HepG2 (cell line): Measurements from ENCODE around the gene ATP8B2. TPM values are rescaled to one million over a fixed set of nuclear protein-coding genes. Genes with fewer than 3 reads are reported as not detected.
A peak's percentile ranks its signal among the peaks of the same experiment; 100 is the strongest.

ENCODE experiments used
- ATAC-seq: fragments of 200-7000 bp; cut with Tn5 transposase; 3 replicates; pipeline ENCODE4 v1.9.1; 2020; ENCODE audit warnings: mild to moderate bottlenecking, moderate library complexity
- BruUV-seq: library from RNA; stranded (reverse); fragments of 400-500 nt; replicated peaks from 2 replicates; lab custom pipeline; 2021; lab: Mats Ljungman, UMichigan
- CTCF ChIA-PET: fragments of 300-600 bp; formaldehyde crosslinking; extraction: SDS; loops from one replicate; lab custom pipeline; 2021; ENCODE audit warnings: low total read pairs, inconsistent platforms, low intra/inter-chr PET ratio; lab: Yijun Ruan, JAX
- POLR2A ChIA-PET: fragments of 350-600 bp; sonication (Branson Sonifier 250); formaldehyde crosslinking; loops from one replicate; lab custom pipeline; 2020; ENCODE audit warnings: antibody characterized with exemption, inconsistent platforms; lab: Yijun Ruan, JAX
- DNase-seq: peaks from one replicate; pipeline ENCODE4 v3.0.0-alpha.2; 2015; ENCODE audit warnings: low spot score
- FAIRE-seq: peaks from 3 replicates; lab custom pipeline; 2011; peaks lifted over from hg19 to GRCh38; lab: Jason Lieb, UNC
- H2AFZ ChIP-seq: one replicate; pipeline ENCODE4 v1.6.1; 2011; ENCODE audit warnings: low read length, inconsistent platforms
- H3K27ac ChIP-seq: fragments of 300-600 bp; 3 replicates; pipeline ENCODE4 v1.8.0; 2011; ENCODE audit warnings: mixed run types, mild to moderate bottlenecking, mixed read lengths, low read length, inconsistent platforms; ENCODE audit not compliant: insufficient read depth; ENCODE audit errors: extremely low read length
- H3K27me3 ChIP-seq, 2 experiments: fragments of 200-600 bp in 1 of 2; 2 replicates in 1 of 2; 3 replicates in 1 of 2; pipeline versions ENCODE4 v1.6.0 to v1.8.0; 2011; ENCODE audit warnings: low read length in 2 of 2, mild to moderate bottlenecking in 2 of 2, moderate library complexity in 2 of 2, inconsistent platforms in 1 of 2; ENCODE audit not compliant: insufficient read depth in 2 of 2, control insufficient read depth in 1 of 2
- H3K36me3 ChIP-seq, 2 experiments: fragments of 200-600 bp in 1 of 2; replicated peaks in 1 of 2; 2 replicates in 1 of 2; 3 replicates in 1 of 2; pipeline versions ENCODE4 v1.5.1 to v1.8.0; 2011; ENCODE audit warnings: low read length in 2 of 2, inconsistent platforms in 1 of 2; ENCODE audit not compliant: insufficient read depth in 2 of 2, control insufficient read depth in 1 of 2
- H3K4me1 ChIP-seq: 2 replicates; pipeline ENCODE4 v1.5.1; 2012; ENCODE audit warnings: low read length, inconsistent platforms; ENCODE audit not compliant: insufficient read depth
- H3K4me2 ChIP-seq: 2 replicates; pipeline ENCODE4 v1.6.0; 2011; ENCODE audit warnings: low read depth, low read length, inconsistent platforms
- H3K4me3 ChIP-seq, 3 experiments: fragments of 200-600 bp in 1 of 3; sonication (generic), shearing (Covaris generic) in 1 of 3; replicated peaks in 1 of 3; 2 replicates each; pipeline ENCODE4 v1.5.1; 2011 to 2016; ENCODE audit warnings: low read length in 3 of 3, inconsistent platforms in 2 of 3, low read depth in 2 of 3, mild to moderate bottlenecking in 2 of 3, control low read depth in 1 of 3, mixed read lengths in 1 of 3; ENCODE audit not compliant: insufficient read depth in 1 of 3
- H3K79me2 ChIP-seq: one replicate; pipeline ENCODE4 v1.6.1; 2011; ENCODE audit warnings: low read length, inconsistent platforms; ENCODE audit not compliant: insufficient read depth
- H3K9ac ChIP-seq: 2 replicates; pipeline ENCODE4 v1.6.0; 2011; ENCODE audit warnings: mild to moderate bottlenecking, low read depth, low read length, inconsistent platforms; ENCODE audit not compliant: insufficient read depth
- H3K9me3 ChIP-seq: 2 replicates; pipeline ENCODE4 v1.5.1; 2012; ENCODE audit warnings: mild to moderate bottlenecking, low read length
- H4K20me1 ChIP-seq: 2 replicates; pipeline ENCODE4 v1.6.0; 2011; ENCODE audit warnings: inconsistent platforms, mild to moderate bottlenecking, low read length, moderate library complexity; ENCODE audit not compliant: insufficient read depth
- EEA1 ChIP-seq: sonication (generic); formaldehyde crosslinking; IDR thresholded peaks from 2 replicates; pipeline ENCODE4 v1.5.1; 2020; ENCODE audit warnings: mild to moderate bottlenecking, missing genetic modification reagents, borderline replicate concordance
- HDAC1 ChIP-seq: sonication (generic); formaldehyde crosslinking; IDR thresholded peaks from 2 replicates; pipeline ENCODE4 v1.5.1; 2020; ENCODE audit warnings: mild to moderate bottlenecking, missing genetic modification reagents
- KDM5B ChIP-seq: sonication (generic); formaldehyde crosslinking; IDR thresholded peaks from 2 replicates; pipeline ENCODE4 v1.4.0; 2020; ENCODE audit warnings: missing genetic modification reagents, mild to moderate bottlenecking, borderline replicate concordance
- NRL ChIP-seq: sonication (generic); formaldehyde crosslinking; IDR thresholded peaks from 2 replicates; pipeline ENCODE4 v1.5.0; 2020; ENCODE audit warnings: missing genetic modification reagents, mild to moderate bottlenecking, moderate library complexity, borderline replicate concordance
- POGK ChIP-seq: sonication (generic); formaldehyde crosslinking; conservative IDR thresholded peaks from 2 replicates; pipeline ENCODE4 v1.8.0; 2022; ENCODE audit warnings: mild to moderate bottlenecking, moderate library complexity, missing genetic modification reagents
- SP4 ChIP-seq: sonication (generic); formaldehyde crosslinking; IDR thresholded peaks from 2 replicates; pipeline ENCODE4 v1.8.1; 2023; ENCODE audit warnings: mild to moderate bottlenecking, missing genetic modification reagents
- TGIF2 ChIP-seq: IDR thresholded peaks from 2 replicates; pipeline ENCODE4 v1.6.1; 2016; ENCODE audit warnings: control low read depth, missing compliant biosample characterization
- THAP11 ChIP-seq: IDR thresholded peaks from 2 replicates; pipeline ENCODE4 v1.6.1; 2016; ENCODE audit warnings: missing biosample characterization, missing genetic modification reagents
- ZNF770 ChIP-seq: sonication (generic); formaldehyde crosslinking; IDR thresholded peaks from 2 replicates; pipeline ENCODE4 v1.5.0; 2020; ENCODE audit warnings: mild to moderate bottlenecking, missing genetic modification reagents
- ZNF776 ChIP-seq: sonication (generic); formaldehyde crosslinking; IDR thresholded peaks from 2 replicates; pipeline ENCODE4 v1.4.0; 2020; ENCODE audit warnings: mild to moderate bottlenecking, missing genetic modification reagents
- ZNF790 ChIP-seq: sonication (generic); formaldehyde crosslinking; IDR thresholded peaks from 2 replicates; pipeline ENCODE4 v1.8.0; 2022; ENCODE audit warnings: missing genetic modification reagents, mild to moderate bottlenecking, borderline replicate concordance
- WGBS: methylation state at CpG from one replicate; pipeline ENCODE4 v1.1.6; 2017; ENCODE audit warnings: low lambda C conversion rate; 5-methylcytosine and 5-hydroxymethylcytosine counted together
- in situ Hi-C: cut with HindIII; loops from 2 replicates; pipeline ENCODE4 v1.10.0; 2017; ENCODE audit warnings: low pct_unique_long_range_greater_than_20kb; ENCODE audit not compliant: extremely low pct_ligation_motif_present
- intact Hi-C: fragments of 100-400 bp; cut with micrococcal nuclease; formaldehyde crosslinking; loops from one replicate; pipeline ENCODE4 v1.10.0; 2022; ENCODE audit not compliant: unreplicated experiment
- polyA plus RNA-seq, 8 experiments: library from polyadenylated mRNA; depleted of rRNA in 3 of 8; stranded (reverse) in 7 of 8; unstranded in 1 of 8; fragments of >200 nt; fragmentation: Illumina TruSeq in 4 of 8; extraction: Trizol in 4 of 8; gene quantifications; 2 replicates each; pipeline versions ENCODE4 v1.2.1 to v1.2.3, GENCODE V29; 2011 to 2016; ENCODE audit warnings: low read depth in 4 of 8, missing spikeins in 1 of 8, mixed read lengths in 1 of 8; ENCODE audit not compliant: insufficient read depth in 1 of 8
- total RNA-seq, 5 experiments: library from RNA; depleted of rRNA; stranded (reverse); fragments of >200 nt; fragmentation: Illumina TruSeq; extraction: Trizol; gene quantifications; 2 replicates each; pipeline ENCODE4 v1.2.3, GENCODE V29; 2016; ENCODE audit warnings: low read depth in 1 of 5

The ATP8B2 gene
- total and polyA plus RNA-seq, 2 of the 13 experiments (the other 11 are each of a cell fraction or from before 2014, with no cell fraction given) = 20.4 to 39.3 TPM

- TF ChIP-seq SP4 (CRISPR knock-in tag) (peak; percentile 49; the same call in 1 of the 2 replicates), ZNF790 (CRISPR knock-in tag) (no peak), HDAC1 (CRISPR knock-in tag) (no peak), EEA1 (CRISPR knock-in tag) (0 out of 2 replicates have a peak, but pooled peaks have one; percentile 2)
- H3K4me1 ChIP-seq = peaks cover 52% of the 10 kb centered on the region
- no peaks in the 10 kb centered on the region for H3K9me3 ChIP-seq
- ATAC-seq = no peak
- H3K4me2 ChIP-seq = peak overlapping the region; percentile 98
- H3K27me3 ChIP-seq = peaks cover 0 to 4% of the 10 kb centered on the region in 2 experiments; a peak in 1 of 5 replicates
- FAIRE-seq = no peak
- intact Hi-C loops = loop anchor here (10.0 kb wide), 2 partner anchors 53 to 93 kb away; partner anchors contain the start of gene IL6R
- CTCF ChIA-PET = no interaction called here
- WGBS = 23% methylated on average over 6 of the region's 9 CpGs
- H2AFZ ChIP-seq = peak overlapping the region; percentile 19
- H4K20me1 ChIP-seq = no peaks in the 10 kb centered on the region
- no peaks in the 10 kb centered on the region for H3K79me2 ChIP-seq
- BruUV-seq = no TSS peak
- no peak for DNase-seq
- POLR2A ChIA-PET = interaction anchor here (1.1 to 3.2 kb wide), 4 partner anchors 18 to 67 kb away, joined by 3 to 21 read pairs (median 8); no protein-coding TSS in a partner anchor
- H3K4me3 ChIP-seq = peak overlapping the region; percentile 52 to 75 (median 55); a peak in 5 of 6 replicates
- no peak overlapping the region for H3K9ac ChIP-seq
- in situ Hi-C loops = no loop called here
- H3K36me3 ChIP-seq = peaks cover 3 to 13% of the 10 kb centered on the region in 2 experiments; a peak in 4 of 5 replicates
- no peak overlapping the region for H3K27ac ChIP-seq
These were observed 26.9 kb downstream of the ATP8B2 start for GRCh38 chr1:154352245-154352580.

GRCh38 chr1:154352581-154353459 is 27.5 kb downstream of the ATP8B2 start:
- Histone ChIP-seq H3K4me3 (peak overlapping the region; percentile 52 to 75 (median 55)), H4K20me1 (no peaks in the 10 kb centered on the region), H2AFZ (peak overlapping the region; percentile 19), H3K27me3 (peaks cover 0 to 4% of the 10 kb centered on the region in 2 experiments; a peak in 1 of 5 replicates), H3K79me2 (no peaks in the 10 kb centered on the region), H3K27ac (no peak overlapping the region), H3K36me3 (peaks cover 3 to 13% of the 10 kb centered on the region in 2 experiments; a peak in 4 of 5 replicates), H3K4me2 (peak overlapping the region; percentile 98), H3K9ac (peak overlapping the region; percentile 41; the same call in 1 of the 2 replicates), H3K4me1 (peaks cover 52% of the 10 kb centered on the region), H3K9me3 (no peaks in the 10 kb centered on the region)
- ATAC-seq = peak; percentile 70
- 2% methylated on average over 32 of the region's 41 CpGs for WGBS
- FAIRE-seq = no peak
- BruUV-seq = no TSS peak
- CTCF ChIA-PET = interaction anchor here (1.1 kb wide), 1 partner anchor 26 kb away, joined by 3 read pairs; no protein-coding TSS in a partner anchor
- intact Hi-C loops (loop anchor here (10.0 kb wide), 2 partner anchors 52 to 92 kb away; partner anchors contain the start of gene IL6R), in situ Hi-C loops (no loop called here)
- POLR2A ChIA-PET = interaction anchor here (1.1 to 3.2 kb wide), 4 partner anchors 18 to 66 kb away, joined by 3 to 21 read pairs (median 8); no protein-coding TSS in a partner anchor
- DNase-seq = no peak
- TF ChIP-seq TGIF2 (peak; percentile 43; the same call in 1 of the 2 replicates), THAP11 (CRISPR knock-in tag) (peak; percentile 18; the same call in 1 of the 2 replicates), NRL (CRISPR knock-in tag) (peak; percentile 58; the same call in 1 of the 2 replicates), POGK (CRISPR knock-in tag) (0 out of 2 replicates have a peak, but pooled peaks have one; percentile 5), KDM5B (CRISPR knock-in tag) (no peak), ZNF770 (CRISPR knock-in tag) (no peak), ZNF776 (CRISPR knock-in tag) (0 out of 2 replicates have a peak, but pooled peaks have one; percentile 39)
